GM12878 (cell line): Measurements from ENCODE around the gene DOP1A. TPM values are rescaled to one million over a fixed set of nuclear protein-coding genes. Genes with fewer than 3 reads are reported as not detected.

Experiments used
- ATF2 ChIP-seq: IDR thresholded peaks from 2 replicates; pipeline ENCODE4 v1.6.1; 2012; ENCODE audit warnings: low read length, inconsistent platforms
- CREM ChIP-seq: IDR thresholded peaks from 2 replicates; pipeline ENCODE4 v1.6.1; 2014; ENCODE audit warnings: antibody characterized with exemption, low read depth
- HDAC2 ChIP-seq: fragments of 200-600 bp; sonication (generic); IDR thresholded peaks from 2 replicates; pipeline ENCODE4 v1.6.1; 2017
- IKZF2 ChIP-seq, 2 experiments: fragments of 450-650 bp; IDR thresholded peaks; 2 replicates each; pipeline ENCODE4 v1.6.1; 2017; ENCODE audit warnings: mild to moderate bottlenecking in 2 of 2, moderate library complexity in 2 of 2
- IRF4 ChIP-seq: IDR thresholded peaks from 2 replicates; pipeline ENCODE4 v1.6.1; 2011; ENCODE audit warnings: low read depth, low read length
- MEF2B ChIP-seq: fragments of 450-650 bp; IDR thresholded peaks from 2 replicates; pipeline ENCODE4 v1.6.1; 2018; ENCODE audit warnings: mild to moderate bottlenecking, moderate library complexity; ENCODE audit not compliant: partially characterized antibody, poor library complexity, severe bottlenecking
- TAF1 ChIP-seq: IDR thresholded peaks from 2 replicates; pipeline ENCODE4 v1.6.1; 2011; ENCODE audit warnings: mild to moderate bottlenecking, low read depth, low read length, borderline replicate concordance
- ZNF207 ChIP-seq: fragments of 450-650 bp; IDR thresholded peaks from 2 replicates; pipeline ENCODE4 v1.6.1; 2014; ENCODE audit warnings: antibody characterized with exemption, mild to moderate bottlenecking, borderline replicate concordance
- polyA plus RNA-seq, 11 experiments: library from polyadenylated mRNA; depleted of rRNA in 4 of 11; unstranded in 6 of 11; stranded (reverse) in 5 of 11; fragments of >200 nt; fragmentation: Nextera tagmentation in 4 of 11; fragmentation: Illumina TruSeq in 1 of 11; extraction: Ambion mirVana in 4 of 11; extraction: Trizol in 1 of 11; gene quantifications; 1 replicate in 1 of 11; 2 replicates in 10 of 11; pipeline versions ENCODE4 v1.2.1 to v1.2.3, GENCODE V29; 2011 to 2016; ENCODE audit warnings: inconsistent platforms in 2 of 11, missing spikeins in 2 of 11, low read depth in 1 of 11
- total RNA-seq, 4 experiments: library from RNA; depleted of rRNA in 3 of 4; stranded (reverse); fragments of >200 nt in 3 of 4; fragmentation: Illumina TruSeq in 1 of 4; extraction: Trizol in 1 of 4; gene quantifications; 2 replicates each; pipeline versions ENCODE4 v1.2.1 to v1.2.3, GENCODE V29; 2013 to 2021
- TF ChIP-seq, protein P1 (sequence below): fragments of 450-650 bp; IDR thresholded peaks from 2 replicates; pipeline ENCODE4 v1.6.1; 2016; ENCODE audit warnings: mild to moderate bottlenecking, moderate library complexity, borderline replicate concordance

Gene DOP1A
- total and polyA plus RNA-seq, 10 of the 15 experiments (the other 5 are each of a cell fraction or from before 2014, with no cell fraction given), result 1.9 to 22.9 (median 10.3) TPM

- TF ChIP-seq, protein P1, sequence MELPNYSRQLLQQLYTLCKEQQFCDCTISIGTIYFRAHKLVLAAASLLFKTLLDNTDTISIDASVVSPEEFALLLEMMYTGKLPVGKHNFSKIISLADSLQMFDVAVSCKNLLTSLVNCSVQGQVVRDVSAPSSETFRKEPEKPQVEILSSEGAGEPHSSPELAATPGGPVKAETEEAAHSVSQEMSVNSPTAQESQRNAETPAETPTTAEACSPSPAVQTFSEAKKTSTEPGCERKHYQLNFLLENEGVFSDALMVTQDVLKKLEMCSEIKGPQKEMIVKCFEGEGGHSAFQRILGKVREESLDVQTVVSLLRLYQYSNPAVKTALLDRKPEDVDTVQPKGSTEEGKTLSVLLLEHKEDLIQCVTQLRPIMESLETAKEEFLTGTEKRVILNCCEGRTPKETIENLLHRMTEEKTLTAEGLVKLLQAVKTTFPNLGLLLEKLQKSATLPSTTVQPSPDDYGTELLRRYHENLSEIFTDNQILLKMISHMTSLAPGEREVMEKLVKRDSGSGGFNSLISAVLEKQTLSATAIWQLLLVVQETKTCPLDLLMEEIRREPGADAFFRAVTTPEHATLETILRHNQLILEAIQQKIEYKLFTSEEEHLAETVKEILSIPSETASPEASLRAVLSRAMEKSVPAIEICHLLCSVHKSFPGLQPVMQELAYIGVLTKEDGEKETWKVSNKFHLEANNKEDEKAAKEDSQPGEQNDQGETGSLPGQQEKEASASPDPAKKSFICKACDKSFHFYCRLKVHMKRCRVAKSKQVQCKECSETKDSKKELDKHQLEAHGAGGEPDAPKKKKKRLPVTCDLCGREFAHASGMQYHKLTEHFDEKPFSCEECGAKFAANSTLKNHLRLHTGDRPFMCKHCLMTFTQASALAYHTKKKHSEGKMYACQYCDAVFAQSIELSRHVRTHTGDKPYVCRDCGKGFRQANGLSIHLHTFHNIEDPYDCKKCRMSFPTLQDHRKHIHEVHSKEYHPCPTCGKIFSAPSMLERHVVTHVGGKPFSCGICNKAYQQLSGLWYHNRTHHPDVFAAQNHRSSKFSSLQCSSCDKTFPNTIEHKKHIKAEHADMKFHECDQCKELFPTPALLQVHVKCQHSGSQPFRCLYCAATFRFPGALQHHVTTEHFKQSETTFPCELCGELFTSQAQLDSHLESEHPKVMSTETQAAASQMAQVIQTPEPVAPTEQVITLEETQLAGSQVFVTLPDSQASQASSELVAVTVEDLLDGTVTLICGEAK, result no peak
- no peak for TF ChIP-seq IKZF2 (IDR thresholded peaks at IDR 0.05)
- no peak for TF ChIP-seq ATF2
- TF ChIP-seq ZNF207, result no peak
- TF ChIP-seq TAF1, result 0 out of 2 replicates have a peak, but pooled peaks have one; percentile 28
- TF ChIP-seq MEF2B, result peak; percentile 36
- TF ChIP-seq HDAC2, result no peak
- peak; percentile 89 for TF ChIP-seq CREM
- peak; percentile 51; the same call in 1 of the 2 replicates for TF ChIP-seq IRF4
These were observed at the start of gene DOP1A (continued) for GRCh38 chr6:83067448-83068439.
